Putamen (tissue), 1 donor: ENCODE measurements around the gene UACA.
"Not testable (repeated sequence)": the region's sequence is repeated elsewhere in the genome, so short reads cannot be mapped to it uniquely, and the experiment has no call there.

Experiments
- DNase-seq: peaks from one replicate; pipeline ENCODE4 v3.0.0-alpha.2; 2016; ENCODE audit warnings: low spot score

Gene UACA

DNA sequence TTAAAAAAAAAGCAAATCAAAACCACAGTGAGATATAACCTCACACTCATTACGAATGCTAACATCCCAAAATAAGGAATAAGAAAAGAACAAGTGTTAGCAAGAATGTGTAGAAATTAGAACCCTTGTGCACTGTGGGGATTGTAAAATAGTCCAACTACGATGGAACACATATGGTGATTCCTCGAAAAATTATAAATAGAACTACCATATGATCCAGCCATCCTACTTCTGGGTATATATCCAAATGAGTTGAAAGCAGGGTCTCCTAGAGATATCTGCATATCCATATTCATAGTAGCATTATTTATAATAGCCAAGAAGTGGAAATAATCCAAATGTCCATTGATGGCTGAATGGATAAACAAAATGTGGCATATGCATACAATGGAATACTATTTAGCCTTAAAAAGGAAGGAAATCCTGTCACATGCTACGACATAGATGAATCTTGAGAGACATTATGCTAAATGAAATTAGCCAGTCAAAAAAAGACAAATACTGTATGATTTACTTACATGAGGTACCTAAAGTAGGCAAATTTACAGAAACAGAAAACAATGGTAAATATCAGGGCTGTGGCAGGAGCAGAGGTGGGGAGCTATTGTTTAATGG, 55.6 kb downstream of the UACA start:
- DNase-seq, result no peak

DNA sequence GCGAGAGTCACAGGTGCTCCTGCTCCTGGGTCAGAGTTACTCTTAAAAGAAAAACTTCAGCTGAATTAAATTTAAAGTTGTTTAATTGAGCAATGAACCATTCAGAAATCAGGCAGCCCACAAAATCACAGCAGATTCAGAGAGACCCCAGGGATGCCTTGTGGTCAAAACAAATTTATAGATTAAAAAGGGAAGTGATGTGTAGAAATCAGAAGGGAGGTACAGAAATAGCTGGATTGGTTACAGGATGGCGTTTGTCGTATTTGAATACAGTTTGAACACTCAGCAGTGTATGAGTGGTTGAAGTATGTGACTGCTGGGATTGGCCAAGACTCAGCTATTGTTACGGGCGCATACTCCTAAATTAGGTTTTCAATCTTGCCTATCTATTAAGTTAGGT, 58.6 kb downstream of the UACA start:
- DNase-seq, result no peak

DNA sequence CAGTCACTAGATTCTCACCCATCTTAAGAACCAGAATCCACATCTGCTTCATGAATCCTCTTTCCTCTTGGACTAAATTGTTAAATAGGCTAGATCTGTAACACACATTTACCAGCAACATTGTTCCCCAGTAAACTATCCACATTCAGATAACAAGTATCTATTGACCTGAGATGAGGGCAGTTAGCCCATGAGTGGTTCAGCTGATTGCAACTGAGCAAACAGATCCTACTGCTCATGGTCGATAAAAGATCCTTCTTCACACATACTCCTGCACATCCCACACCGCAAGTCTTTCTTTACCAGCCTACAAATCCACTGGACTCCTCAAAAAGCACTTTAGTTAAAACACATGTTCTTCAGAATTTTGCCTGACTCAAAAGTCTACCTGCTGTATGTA, 59.2 kb downstream of the UACA start:
- no peak for DNase-seq

DNA sequence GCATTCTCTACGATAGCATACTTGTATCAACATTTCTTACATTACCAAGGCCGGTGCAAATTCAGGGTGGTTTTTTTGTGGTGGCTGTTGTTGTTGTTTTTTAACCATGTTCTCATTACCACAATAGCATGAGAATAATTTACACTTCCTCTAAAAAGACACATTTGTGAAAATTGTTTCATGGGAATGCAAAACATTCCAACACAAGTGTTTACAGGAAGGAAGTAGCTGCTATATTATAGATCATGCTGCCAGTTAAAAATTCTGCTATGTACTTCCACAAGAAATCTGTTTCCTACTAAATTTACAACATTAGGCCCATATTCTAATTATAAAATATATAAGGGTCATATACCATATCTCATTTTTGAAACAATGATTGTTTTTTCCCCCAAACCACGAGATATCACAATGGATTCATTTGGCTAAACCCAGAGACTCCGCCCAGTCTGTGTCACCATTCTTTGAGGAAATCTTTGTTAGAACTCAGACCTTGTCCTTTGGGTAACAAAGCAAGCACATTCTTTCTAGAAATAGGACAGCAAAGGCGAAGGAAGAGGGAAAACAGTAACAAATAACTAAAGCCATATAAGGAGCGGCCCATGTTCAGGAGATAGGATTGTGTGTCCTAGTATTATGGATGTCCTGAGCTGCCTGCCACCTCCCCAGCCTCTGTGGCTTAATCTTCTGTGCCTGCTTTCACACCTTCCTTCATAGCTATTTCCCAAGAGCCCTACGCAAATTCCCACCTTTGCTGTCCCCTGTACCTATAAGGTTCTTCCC, 60.1 kb downstream of the UACA start:
- no peak for DNase-seq

DNA sequence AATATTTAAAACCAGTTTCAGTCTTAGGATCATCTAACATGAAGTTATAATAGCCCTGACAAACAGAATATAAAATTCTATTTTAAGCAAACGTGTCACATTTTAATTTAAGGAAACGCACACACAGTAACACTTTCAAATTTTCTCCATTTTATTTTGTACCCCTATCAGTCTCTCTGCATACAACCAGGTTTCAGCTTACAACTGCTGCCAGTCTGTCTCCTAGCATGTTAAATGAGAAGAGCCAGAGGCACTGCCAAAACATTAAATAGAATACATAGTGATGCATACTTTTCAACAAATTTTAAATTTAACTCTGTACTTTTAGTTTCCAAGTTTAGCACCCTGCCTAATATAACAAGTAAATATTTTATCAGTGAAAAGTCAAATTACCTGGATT, 60.8 kb downstream of the UACA start:
- DNase-seq, result no peak

DNA sequence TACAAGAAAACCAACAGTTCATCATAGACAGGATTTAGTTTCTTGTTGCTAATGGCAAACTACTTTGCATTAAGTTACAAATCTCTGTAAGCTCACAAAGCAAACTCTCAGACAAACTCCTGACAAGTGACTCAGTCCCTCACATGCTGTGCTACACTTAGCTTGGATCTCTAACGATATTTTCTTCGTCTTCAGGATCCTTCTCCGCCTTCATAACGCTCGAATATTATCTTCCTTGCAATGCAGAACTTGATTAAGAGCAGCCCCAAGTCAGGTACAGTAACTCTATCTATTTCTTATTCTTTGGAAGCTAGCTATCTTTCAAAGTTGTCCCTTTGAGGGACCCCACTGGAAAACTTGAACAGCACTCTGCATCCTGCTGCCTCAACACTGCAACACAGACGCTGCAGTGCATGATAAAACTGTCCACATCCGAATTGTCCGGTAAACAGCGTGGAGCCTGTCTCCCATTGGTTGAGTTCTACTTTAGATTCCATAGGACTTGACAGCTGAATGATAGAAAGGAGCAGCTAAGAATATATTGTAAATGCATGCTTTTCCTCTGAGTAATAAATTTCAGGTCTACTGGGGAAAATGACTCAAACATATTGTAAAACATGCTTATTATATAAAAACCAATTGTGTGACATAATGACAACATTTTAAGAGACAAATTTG, 61.3 kb downstream of the UACA start:
- no peak for DNase-seq

DNA sequence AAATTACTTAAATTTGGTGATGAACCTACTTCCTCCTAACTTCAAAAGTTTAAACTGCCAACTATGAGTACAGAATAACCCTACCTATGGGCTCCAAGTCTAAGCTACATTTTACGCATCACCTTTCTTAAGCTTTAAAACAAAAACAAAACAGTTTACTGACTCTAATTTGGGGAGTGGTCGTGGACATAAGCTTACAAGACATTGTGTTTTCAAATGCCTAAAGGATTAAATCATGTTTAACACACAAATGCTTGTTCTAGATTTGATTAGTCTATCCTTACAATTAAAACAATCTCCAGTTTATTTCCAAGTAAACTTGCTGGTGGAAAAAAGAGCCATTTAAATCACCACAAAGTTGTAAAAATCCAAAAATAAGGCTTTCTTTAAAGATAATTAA, 62.2 kb downstream of the UACA start:
- no peak for DNase-seq

DNA sequence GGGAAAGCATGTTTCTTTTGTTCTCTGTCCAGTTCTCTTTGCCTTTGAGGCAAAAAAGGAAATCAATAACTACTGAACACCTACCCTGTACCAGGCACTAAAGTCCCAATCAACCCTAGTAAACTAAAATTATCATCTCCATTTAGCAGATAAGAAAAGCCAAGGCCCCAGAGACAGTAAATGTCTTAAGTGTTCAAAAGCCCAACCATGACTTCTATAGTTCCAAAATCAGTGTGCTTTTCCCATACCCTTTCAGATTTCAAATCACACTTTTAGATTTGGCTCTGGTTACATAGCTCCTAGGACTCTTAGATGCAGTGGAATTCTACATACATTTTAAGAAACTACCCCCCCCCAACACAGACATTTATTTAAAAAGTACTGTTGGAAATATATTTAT, 63.5 kb downstream of the UACA start:
- no peak for DNase-seq

DNA sequence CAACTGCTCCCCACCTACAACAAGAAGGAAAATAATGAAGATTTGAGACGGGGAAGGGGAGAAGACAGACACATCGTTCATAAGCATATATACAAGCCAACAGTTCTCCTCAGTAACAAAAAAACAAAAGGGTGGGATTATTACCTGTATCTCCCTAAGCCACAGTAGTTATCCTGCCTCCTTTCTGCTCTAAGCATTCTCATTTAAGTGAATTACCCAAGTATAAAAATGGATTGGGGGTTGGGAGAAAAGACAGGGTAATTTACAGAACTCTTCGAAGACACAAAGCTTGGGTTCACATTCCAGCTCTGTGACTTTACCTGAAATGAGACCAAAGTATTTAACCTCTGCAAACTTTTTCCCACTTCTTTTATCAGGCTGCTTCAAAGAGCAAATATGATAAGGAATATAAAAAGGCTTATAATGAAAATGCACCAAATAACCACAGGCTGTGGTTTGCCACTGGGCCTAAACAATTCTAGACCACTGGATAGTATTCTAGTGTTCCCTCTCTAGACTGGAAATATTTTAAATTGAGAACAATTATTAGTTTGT, 64.4 kb downstream of the UACA start:
- DNase-seq, result no peak

DNA sequence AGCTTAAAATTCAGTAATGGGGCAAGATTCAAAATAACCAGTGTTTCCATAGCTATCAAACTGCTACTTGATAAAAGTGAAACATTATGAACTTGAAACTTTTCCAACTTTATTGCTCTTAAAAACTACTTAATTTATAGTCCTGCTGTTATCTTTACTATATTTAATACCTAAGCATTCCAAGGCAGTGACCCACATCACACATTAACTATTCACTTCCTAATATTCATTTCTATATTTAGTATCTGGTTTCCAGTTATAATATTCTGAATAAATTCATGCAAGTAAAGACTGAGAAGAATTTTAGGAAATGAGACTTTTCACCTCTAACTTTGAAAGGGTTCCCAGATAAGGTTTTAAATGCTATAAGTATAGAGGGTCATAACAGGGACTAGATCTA, 64.9 kb downstream of the UACA start:
- DNase-seq, result no peak

DNA sequence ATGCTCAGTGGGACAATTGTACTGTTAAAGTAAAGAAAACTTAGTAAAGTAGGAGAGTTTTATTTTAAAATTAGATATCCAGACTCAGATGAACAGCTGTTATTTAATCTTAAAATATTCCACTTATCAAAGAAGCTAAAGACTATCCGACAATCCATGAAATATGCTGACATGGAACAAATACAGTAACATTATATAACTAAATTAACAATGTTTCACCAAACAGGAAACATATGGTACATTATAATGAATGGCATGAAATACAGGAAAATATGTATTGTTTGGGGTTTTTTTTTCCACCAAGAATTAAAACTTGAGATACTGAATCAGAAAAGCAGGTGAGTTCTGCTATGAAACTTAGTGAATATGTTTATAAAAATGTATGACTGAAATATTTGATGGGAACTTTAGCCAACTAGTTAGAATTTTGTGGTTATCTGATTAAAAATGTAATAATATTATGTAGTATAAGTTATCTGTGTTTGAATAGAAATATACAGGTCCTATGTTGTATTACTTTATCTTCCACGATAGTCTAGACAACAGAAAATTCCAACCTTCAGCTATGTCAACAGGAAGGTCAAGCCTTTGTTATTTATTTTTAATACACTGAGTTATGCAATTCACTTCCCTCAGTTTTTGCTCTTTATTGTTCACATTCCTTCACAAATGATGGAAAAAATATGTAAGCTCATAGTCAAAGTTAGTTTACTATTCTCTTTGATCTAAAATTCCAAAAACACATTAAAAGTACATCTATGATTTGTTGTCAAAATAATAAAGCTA, 72.7 kb downstream of the UACA start:
- no peak for DNase-seq

DNA sequence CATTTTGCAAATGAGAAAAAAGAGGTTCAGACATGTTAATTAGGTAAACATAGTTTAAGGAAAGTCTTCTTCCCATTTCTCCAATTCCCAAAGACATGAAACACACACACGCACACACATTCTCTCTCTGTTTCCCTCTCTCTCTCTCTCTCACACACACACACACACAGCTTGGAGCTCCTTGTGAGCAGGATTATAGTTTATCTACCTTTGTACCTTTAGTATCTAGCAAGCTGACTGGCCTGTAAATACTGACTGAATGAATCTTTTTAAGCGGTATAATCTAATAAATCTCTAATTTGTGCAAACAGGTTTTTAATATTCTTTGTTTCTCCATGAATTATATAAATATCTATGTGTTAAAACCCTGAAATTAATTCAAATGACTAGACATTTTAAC, 73.3 kb downstream of the UACA start:
- DNase-seq, result no peak

DNA sequence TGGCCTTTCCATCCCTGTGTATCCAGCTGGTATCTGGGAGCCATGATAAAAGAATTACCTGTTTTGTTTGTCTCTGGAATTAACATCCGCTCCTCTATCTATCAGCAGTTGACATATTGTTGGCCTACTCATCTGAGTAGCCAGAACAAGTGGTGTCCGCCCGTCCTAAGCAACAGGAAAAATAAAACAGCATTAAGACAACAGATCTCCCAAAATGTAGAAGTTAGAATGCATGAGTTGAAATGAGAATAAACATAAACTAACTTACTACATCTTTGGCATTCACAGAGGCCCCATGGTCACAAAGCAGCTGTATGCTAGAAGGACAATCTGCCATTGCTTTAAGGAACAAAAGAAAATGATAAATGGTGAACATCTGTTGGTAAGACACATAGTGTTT, 75.9 kb downstream of the UACA start:
- DNase-seq, result no peak

DNA sequence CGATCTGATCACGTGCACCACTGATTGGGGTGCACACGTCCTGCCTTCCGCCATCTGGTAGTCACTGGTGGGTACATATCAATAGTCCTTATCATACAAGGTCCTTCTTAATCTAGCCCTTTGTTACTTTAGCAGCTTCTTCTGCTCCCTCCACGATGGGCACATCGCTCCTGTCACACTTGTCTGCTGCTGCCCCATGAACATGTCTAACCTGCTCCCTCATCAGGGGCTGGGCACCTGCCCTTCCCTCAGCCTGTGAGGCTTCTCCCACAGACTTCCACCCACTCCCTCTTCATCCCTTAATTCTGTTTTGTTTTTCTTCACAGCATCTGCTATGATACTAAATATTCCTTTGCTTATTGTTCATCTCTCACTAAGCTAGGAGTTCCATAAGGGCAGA, 82.5 kb downstream of the UACA start:
- no peak for DNase-seq

DNA sequence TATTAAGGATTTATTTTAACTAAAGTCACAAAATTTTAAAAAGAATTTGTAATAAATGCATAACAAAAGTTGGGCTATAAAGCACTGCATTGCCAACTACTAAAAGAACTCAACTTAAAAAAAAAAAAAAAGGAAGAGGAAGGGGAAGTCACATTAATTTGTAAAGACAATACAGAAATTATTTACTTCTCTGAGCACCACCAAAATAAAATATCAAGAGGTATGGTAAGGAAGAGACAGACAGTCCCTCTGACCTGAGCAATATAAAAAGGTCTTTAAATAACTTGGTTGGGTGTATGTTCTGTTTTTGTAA, 83.5 kb downstream of the UACA start:
- DNase-seq, result no peak

DNA sequence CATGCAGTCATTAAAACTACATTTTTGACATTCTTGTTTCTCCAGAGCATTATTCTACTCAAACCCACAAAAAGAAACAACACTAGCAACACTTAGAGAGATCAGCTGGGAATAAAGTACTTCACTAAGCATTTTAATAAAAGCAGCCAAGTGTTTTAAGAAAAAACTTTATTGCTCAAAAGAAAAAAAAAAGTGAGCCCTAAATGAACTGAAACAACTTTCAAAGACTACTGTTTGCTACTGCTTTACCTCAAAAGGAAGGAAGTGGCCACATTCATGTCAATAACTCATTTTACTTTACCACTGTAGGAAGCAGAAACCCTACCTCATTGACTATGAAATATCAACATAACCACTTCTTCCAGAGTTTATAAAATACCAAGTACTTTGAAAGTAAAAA, 91.3 kb downstream of the UACA start:
- no peak for DNase-seq

DNA sequence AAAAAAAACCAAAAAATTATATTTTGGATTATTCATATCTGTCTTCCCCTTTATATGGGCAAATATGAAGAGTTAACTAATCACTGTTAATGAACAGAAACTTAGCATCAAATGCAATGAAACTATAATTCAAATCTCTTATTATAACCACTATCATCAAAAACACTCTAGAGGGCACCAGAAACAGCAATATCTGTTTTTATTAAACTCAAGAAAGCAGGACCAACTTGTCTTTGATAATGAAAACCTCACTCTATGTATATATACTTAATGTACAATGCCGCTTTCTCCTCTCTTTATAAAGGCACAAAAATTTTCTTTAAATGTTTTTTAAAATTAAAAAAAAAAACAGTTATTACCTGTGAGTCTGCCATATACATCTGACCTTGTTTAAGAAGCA, 92.7 kb downstream of the UACA start:
- no peak for DNase-seq

DNA sequence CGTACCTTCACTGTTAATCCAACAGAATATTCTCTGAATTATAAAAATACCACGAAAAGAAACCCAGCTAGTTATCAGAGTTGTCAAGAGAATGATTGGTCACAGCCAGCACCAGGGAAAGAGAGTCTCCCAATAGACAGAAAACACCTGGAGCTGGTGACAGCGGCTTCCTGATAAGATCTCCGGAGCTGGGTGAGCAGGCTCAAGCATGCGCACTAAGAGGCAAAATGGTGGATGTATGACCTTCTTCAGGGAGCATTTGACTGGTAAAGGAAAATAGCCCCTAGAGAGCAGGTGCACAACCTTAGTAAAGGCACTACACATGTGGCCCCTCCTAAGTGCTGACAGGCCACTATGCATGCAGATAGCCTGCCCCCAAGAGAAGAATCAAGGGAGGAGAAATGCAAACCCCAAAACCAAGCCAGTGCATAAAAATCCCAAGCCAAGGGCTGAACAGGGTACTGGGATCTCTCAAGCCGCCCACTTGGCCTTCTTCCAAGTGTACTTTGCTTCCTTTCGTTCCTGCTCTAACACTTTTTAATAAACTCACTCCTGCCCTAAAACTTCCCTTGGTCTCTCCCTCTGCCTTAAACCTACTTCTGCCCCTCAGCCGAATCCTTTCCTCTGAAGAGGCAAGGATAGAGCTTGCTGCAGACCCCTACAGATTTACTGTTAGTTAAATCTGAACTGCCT, 93.2 kb downstream of the UACA start:
- no peak for DNase-seq

DNA sequence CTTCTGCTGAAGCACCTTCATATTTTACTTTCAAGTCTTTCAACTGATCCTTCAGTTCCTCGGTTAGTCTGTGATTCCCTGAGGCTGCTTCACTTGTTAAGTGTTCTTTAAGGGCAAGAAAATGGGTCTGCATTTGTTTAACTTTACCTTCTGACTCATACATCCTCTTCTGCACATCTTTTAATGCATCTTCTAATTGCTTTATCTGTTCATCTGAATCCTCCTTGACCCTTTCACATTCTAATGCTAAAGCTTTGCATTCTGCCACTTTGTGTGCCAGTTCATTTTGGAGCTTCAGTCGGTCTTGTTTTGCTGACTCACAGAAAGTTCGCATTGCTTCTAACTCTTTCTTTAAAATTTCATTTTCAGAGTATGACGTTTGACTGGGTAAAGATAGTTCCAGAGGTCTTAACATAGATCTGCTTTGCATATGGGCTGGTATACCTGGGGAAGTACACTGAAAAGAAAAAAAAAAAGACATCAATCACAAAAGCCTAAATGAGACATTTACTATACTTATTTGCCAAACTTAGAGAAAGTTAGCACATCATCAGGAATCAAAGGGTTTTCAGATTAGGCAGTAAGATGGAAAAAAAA, 94.3 kb downstream of the UACA start:
- DNase-seq, result no peak

DNA sequence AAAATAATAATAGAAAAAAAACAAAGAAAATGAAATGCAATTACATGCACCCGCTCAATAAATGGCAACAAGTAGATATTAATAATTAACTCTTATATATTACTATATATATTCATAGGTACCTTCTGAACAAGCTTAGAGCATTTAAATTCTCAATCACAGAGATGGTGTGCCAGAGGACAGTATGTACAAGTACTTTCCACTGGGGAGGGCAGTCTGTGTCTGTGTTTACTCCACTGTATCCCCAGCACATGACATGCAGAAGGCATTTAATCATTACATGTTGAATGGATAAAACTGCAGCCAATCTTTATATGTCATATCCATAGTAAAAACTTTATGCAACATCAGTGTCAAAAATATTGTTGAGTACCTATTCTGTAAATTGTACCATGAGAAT, 97.8 kb downstream of the UACA start:
- DNase-seq, result no peak

DNA sequence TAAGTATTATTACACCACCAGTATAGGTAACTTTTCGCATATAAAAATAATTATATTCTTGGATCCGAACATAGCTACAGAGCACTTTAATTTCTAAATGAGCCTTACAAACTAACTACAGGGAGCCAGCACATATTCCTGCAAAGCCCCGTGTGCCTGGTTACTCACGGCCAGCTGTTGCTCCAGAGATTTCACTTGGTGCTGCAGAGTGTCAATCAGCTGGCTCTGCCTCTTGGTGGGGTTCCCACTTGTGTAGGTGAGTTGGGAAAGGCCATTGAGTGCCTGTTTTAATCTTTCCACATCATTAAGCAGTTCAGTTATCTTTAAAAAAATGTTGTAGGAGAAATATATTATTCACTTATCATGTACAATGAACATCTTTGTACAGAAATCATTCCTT, 98.9 kb downstream of the UACA start:
- DNase-seq, result no peak

DNA sequence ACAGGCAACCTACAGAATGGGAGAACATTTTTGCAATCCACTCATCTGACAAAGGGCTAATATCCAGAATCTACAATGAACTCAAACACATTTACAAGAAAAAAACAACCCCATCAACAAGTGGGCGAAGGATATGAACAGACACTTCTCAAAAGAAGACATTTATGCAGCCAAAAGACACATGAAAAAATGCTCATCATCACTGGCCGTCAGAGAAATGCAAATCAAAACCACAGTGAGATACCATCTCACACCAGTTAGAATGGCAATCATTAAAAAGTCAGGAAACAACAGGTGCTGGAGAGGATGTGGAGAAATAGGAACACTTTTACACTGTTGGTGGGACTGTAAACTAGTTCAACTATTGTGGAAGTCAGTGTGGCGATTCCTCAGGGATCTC, 100.3 kb downstream of the UACA start:
- not testable (repeated sequence) for DNase-seq
